Suprapubic skin (tissue), 4 donors: ENCODE data around the gene ACAA1. TPM values are rescaled to one million over a fixed set of nuclear protein-coding genes. Genes with fewer than 3 reads are reported as not detected.
"Not testable (repeated sequence)": the region's sequence is repeated elsewhere in the genome, so short reads cannot be mapped to it uniquely, and the experiment has no call there.

Experiments used
- DNase-seq, 2 donors: peaks; one replicate each; pipeline ENCODE4 v3.0.0-alpha.2; 2019; ENCODE audit warnings: low spot score in 2 of 2
- H3K27ac ChIP-seq: fragments of 200-600 bp; sonication (generic); one replicate; pipeline ENCODE4 v1.5.1; 2019
- H3K27me3 ChIP-seq: fragments of 200-600 bp; sonication (generic); one replicate; pipeline ENCODE4 v1.5.1; 2019
- H3K36me3 ChIP-seq: fragments of 200-600 bp; sonication (generic); one replicate; pipeline ENCODE4 v1.5.1; 2019
- H3K4me1 ChIP-seq: fragments of 200-600 bp; sonication (generic); one replicate; pipeline ENCODE4 v1.5.1; 2019
- H3K4me3 ChIP-seq: fragments of 200-600 bp; sonication (generic); one replicate; pipeline ENCODE4 v1.5.1; 2019; ENCODE audit warnings: mild to moderate bottlenecking
- H3K9me3 ChIP-seq: fragments of 200-600 bp; sonication (generic); one replicate; pipeline ENCODE4 v1.5.1; 2019
- CTCF ChIP-seq, 2 donors: fragments of 200-600 bp in 1 of 2; fragments of 450-650 bp in 1 of 2; sonication (generic) in 1 of 2; IDR thresholded peaks; one replicate each; pipeline ENCODE4 v1.5.1; 2016 to 2019; ENCODE audit warnings: antibody characterized with exemption in 2 of 2, mild to moderate bottlenecking in 1 of 2, moderate library complexity in 1 of 2
- EP300 ChIP-seq: sonication (generic); formaldehyde crosslinking; IDR thresholded peaks from one replicate; pipeline ENCODE4 v1.6.1; 2017; ENCODE audit warnings: antibody characterized with exemption
- POLR2A ChIP-seq, 2 donors: fragments of 450-650 bp; IDR thresholded peaks; one replicate each; pipeline ENCODE4 v1.6.1; 2017; ENCODE audit warnings: antibody characterized with exemption in 2 of 2, mild to moderate bottlenecking in 2 of 2, moderate library complexity in 2 of 2
- POLR2AphosphoS5 ChIP-seq, 3 donors: sonication (generic); formaldehyde crosslinking; IDR thresholded peaks; one replicate each; pipeline ENCODE4 v1.6.1; 2017; ENCODE audit warnings: antibody characterized with exemption in 3 of 3
- WGBS: methylation state at CpG from one replicate; pipeline ENCODE4 v1.1.5; 2018; 5-methylcytosine and 5-hydroxymethylcytosine counted together
- total RNA-seq, 4 donors: library from RNA; depleted of rRNA; stranded (reverse); fragments of >200 nt; gene quantifications; one replicate each; pipeline ENCODE4 v1.1.0, GENCODE V29; 2016

ACAA1 gene
- total RNA-seq, 4 donors from 2014 or later, result 29.3 to 54.5 (median 51.4) TPM

GRCh38 chr3:38139652-38140051 lies 2.7 kb upstream of the ACAA1 start:
- Histone ChIP-seq H3K4me3 (peak overlapping the region; percentile 83), H3K36me3 (peaks cover 26% of the 10 kb centered on the region), H3K27ac (no peak overlapping the region), H3K27me3 (no peaks in the 10 kb centered on the region), H3K9me3 (no peaks in the 10 kb centered on the region), H3K4me1 (peaks cover 50% of the 10 kb centered on the region)
- DNase-seq, result peak in 1 of 2 donors; percentile 38
- 81% methylated on average over 7 of the region's 7 CpGs for WGBS
- TF ChIP-seq CTCF (IDR thresholded peaks at IDR 0.05) (no peak), POLR2AphosphoS5 (IDR thresholded peaks at IDR 0.05) (no peak), POLR2A (IDR thresholded peaks at IDR 0.05) (no peak), EP300 (no peak)

- 0% methylated on average over 7 of the region's 8 CpGs for WGBS
- Histone ChIP-seq H3K27me3 (no peaks in the 10 kb centered on the region), H3K27ac (peak overlapping the region; percentile 90), H3K36me3 (peaks cover 27% of the 10 kb centered on the region), H3K4me3 (peak overlapping the region; percentile 83), H3K4me1 (peaks cover 52% of the 10 kb centered on the region), H3K9me3 (no peaks in the 10 kb centered on the region)
- DNase-seq, result peak in 1 of 2 donors; percentile 57
- no peak for TF ChIP-seq CTCF (IDR thresholded peaks at IDR 0.05)
- no peak for TF ChIP-seq POLR2A (IDR thresholded peaks at IDR 0.05)
- TF ChIP-seq EP300, result no peak
- no peak for TF ChIP-seq POLR2AphosphoS5 (IDR thresholded peaks at IDR 0.05)
Measured at GRCh38 chr3:38139191-38139590, 2.3 kb upstream of the ACAA1 start.

GRCh38 chr3:38138349-38139190 lies 1.6 kb upstream of the ACAA1 start, which contains the start of gene MYD88:
MYD88 (plus strand) TSS chr3:38138661; CDS start chr3:38138701, 40 bp downstream.
- peaks cover 33% of the 10 kb centered on the region for H3K36me3 ChIP-seq
- no peaks in the 10 kb centered on the region for H3K9me3 ChIP-seq
- peak within 1 kb of the TSS; percentile 90 for H3K27ac ChIP-seq
- no peaks in the 10 kb centered on the region for H3K27me3 ChIP-seq
- H3K4me3 ChIP-seq, result peak within 1 kb of the TSS; percentile 83
- DNase-seq, result peak; percentile 93 to 95
- H3K4me1 ChIP-seq, result peaks cover 52% of the 10 kb centered on the region
- WGBS, result 0% methylated on average over 20 of the region's 65 CpGs
- TF ChIP-seq EP300 (no peak), POLR2A (IDR thresholded peaks at IDR 0.05) (peak; percentile 26 to 56), POLR2AphosphoS5 (IDR thresholded peaks at IDR 0.05) (peak in 2 of 3 donors; percentile 7 to 24)

GRCh38 chr3:38137615-38138348 lies 855 bp upstream of the ACAA1 start:
- Histone ChIP-seq H3K4me3 (peak overlapping the region; percentile 83), H3K36me3 (peaks cover 40% of the 10 kb centered on the region), H3K4me1 (peaks cover 52% of the 10 kb centered on the region), H3K9me3 (no peaks in the 10 kb centered on the region), H3K27me3 (no peaks in the 10 kb centered on the region), H3K27ac (peak overlapping the region; percentile 90)
- TF ChIP-seq POLR2A (IDR thresholded peaks at IDR 0.05), result no peak
- no peak for TF ChIP-seq EP300
- TF ChIP-seq POLR2AphosphoS5 (IDR thresholded peaks at IDR 0.05), result no peak
- no peak for TF ChIP-seq CTCF (IDR thresholded peaks at IDR 0.05)
- peak in 1 of 2 donors; percentile 79 for DNase-seq
- 18% methylated on average over 10 of the region's 22 CpGs for WGBS

- no peak for TF ChIP-seq POLR2A (IDR thresholded peaks at IDR 0.05)
- no peak for TF ChIP-seq EP300
- no peak for TF ChIP-seq CTCF (IDR thresholded peaks at IDR 0.05)
- TF ChIP-seq POLR2AphosphoS5 (IDR thresholded peaks at IDR 0.05), result no peak
- peak in 1 of 2 donors; percentile 81 for DNase-seq
Measured at GRCh38 chr3:38136393-38136776, 542 bp downstream of the ACAA1 start.

GRCh38 chr3:38135621-38136277 lies 1.2 kb downstream of the ACAA1 start:
- 62% methylated on average over 10 of the region's 10 CpGs for WGBS
- Histone ChIP-seq H3K4me1 (peaks cover 51% of the 10 kb centered on the region), H3K36me3 (peaks cover 40% of the 10 kb centered on the region), H3K4me3 (peak overlapping the region; percentile 83)
- not testable (repeated sequence) for H3K27ac ChIP-seq, H3K27me3 ChIP-seq, H3K9me3 ChIP-seq
- DNase-seq, result peak in 1 of 2 donors; percentile 13

More at GRCh38 chr3:38136393-38136776, 542 bp downstream of the ACAA1 start:
- peak overlapping the region; percentile 83 for H3K4me3 ChIP-seq
- WGBS, result under 1% methylated on average over 17 of the region's 20 CpGs
- peaks cover 40% of the 10 kb centered on the region for H3K36me3 ChIP-seq
- peaks cover 54% of the 10 kb centered on the region for H3K4me1 ChIP-seq
- peak overlapping the region; percentile 90 for H3K27ac ChIP-seq
- no peaks in the 10 kb centered on the region for H3K9me3 ChIP-seq
- no peaks in the 10 kb centered on the region for H3K27me3 ChIP-seq

- H3K4me3 ChIP-seq, H3K9me3 ChIP-seq, H3K27ac ChIP-seq, H3K27me3 ChIP-seq: not testable (repeated sequence)
- WGBS, result 89% methylated on average over 10 of the region's 10 CpGs
- Histone ChIP-seq H3K36me3 (peaks cover 40% of the 10 kb centered on the region), H3K4me1 (peaks cover 40% of the 10 kb centered on the region)
- peak in 1 of 2 donors; percentile 20 for DNase-seq
Measured at GRCh38 chr3:38134517-38135143, 2.3 kb downstream of the ACAA1 start.
